GM12878 (cell line): ENCODE measurements around the gene INTS7. TPM values are rescaled to one million over a fixed set of nuclear protein-coding genes. Genes with fewer than 3 reads are reported as not detected.

Experiments used
- CHD4 ChIP-seq: fragments of 200-600 bp; sonication (generic); IDR thresholded peaks from 2 replicates; pipeline ENCODE4 v1.6.1; 2016; ENCODE audit warnings: mild to moderate bottlenecking
- NFXL1 ChIP-seq: fragments of 450-650 bp; IDR thresholded peaks from 2 replicates; pipeline ENCODE4 v1.6.1; 2017; ENCODE audit warnings: antibody characterized with exemption, mild to moderate bottlenecking, borderline replicate concordance
- PAX5 ChIP-seq: IDR thresholded peaks from 2 replicates; pipeline ENCODE4 v1.6.1; 2011; ENCODE audit warnings: low read depth, low read length, borderline replicate concordance
- POLR2AphosphoS5 ChIP-seq: IDR thresholded peaks from 2 replicates; pipeline ENCODE4 v1.6.1; 2011; ENCODE audit warnings: mild to moderate bottlenecking, low read length, inconsistent platforms
- RELA ChIP-seq: fragments of 450-650 bp; IDR thresholded peaks from 2 replicates; pipeline ENCODE4 v1.8.0; 2014; ENCODE audit warnings: borderline replicate concordance; ENCODE audit not compliant: partially characterized antibody
- SREBF2 ChIP-seq: IDR thresholded peaks from 2 replicates; pipeline ENCODE4 v1.6.1; 2012; ENCODE audit warnings: mild to moderate bottlenecking, low read length
- ZZZ3 ChIP-seq: IDR thresholded peaks from 2 replicates; pipeline ENCODE4 v1.6.1; 2011; ENCODE audit warnings: low read depth; ENCODE audit not compliant: control insufficient read depth, insufficient read length
- polyA plus RNA-seq, 11 experiments: library from polyadenylated mRNA; depleted of rRNA in 4 of 11; unstranded in 6 of 11; stranded (reverse) in 5 of 11; fragments of >200 nt; fragmentation: Nextera tagmentation in 4 of 11; fragmentation: Illumina TruSeq in 1 of 11; extraction: Ambion mirVana in 4 of 11; extraction: Trizol in 1 of 11; gene quantifications; 1 replicate in 1 of 11; 2 replicates in 10 of 11; pipeline versions ENCODE4 v1.2.1 to v1.2.3, GENCODE V29; 2011 to 2016; ENCODE audit warnings: inconsistent platforms in 2 of 11, missing spikeins in 2 of 11, low read depth in 1 of 11
- total RNA-seq, 4 experiments: library from RNA; depleted of rRNA in 3 of 4; stranded (reverse); fragments of >200 nt in 3 of 4; fragmentation: Illumina TruSeq in 1 of 4; extraction: Trizol in 1 of 4; gene quantifications; 2 replicates each; pipeline versions ENCODE4 v1.2.1 to v1.2.3, GENCODE V29; 2013 to 2021
- TF ChIP-seq, protein P1 (sequence below): fragments of 450-650 bp; formaldehyde crosslinking; IDR thresholded peaks from 2 replicates; pipeline ENCODE4 v1.5.0; 2022; ENCODE audit warnings: mild to moderate bottlenecking, missing genetic modification characterization
- TF ChIP-seq, protein P2 (sequence below): IDR thresholded peaks from 2 replicates; pipeline ENCODE4 v1.6.1; 2012; ENCODE audit warnings: improper control_type of control experiment, low read depth, low read length; ENCODE audit not compliant: insufficient replicate concordance
- TF ChIP-seq, protein P3 (sequence below): fragments of 450-650 bp; IDR thresholded peaks from 2 replicates; pipeline ENCODE4 v1.6.1; 2017; ENCODE audit warnings: mild to moderate bottlenecking, low read depth, inconsistent platforms; ENCODE audit not compliant: poor library complexity, severe bottlenecking
- TF ChIP-seq, protein P4 (sequence below): fragments of 150-350 bp; IDR thresholded peaks from 2 replicates; pipeline ENCODE4 v1.6.1; 2014; ENCODE audit warnings: mild to moderate bottlenecking, low read depth, low read length
- TF ChIP-seq, protein P5 (sequence below): fragments of 450-650 bp; formaldehyde crosslinking; IDR thresholded peaks from 2 replicates; pipeline ENCODE4 v1.4.0; 2022; ENCODE audit warnings: mild to moderate bottlenecking, moderate library complexity

INTS7 gene
- total and polyA plus RNA-seq, 10 of the 15 experiments (the other 5 are each of a cell fraction or from before 2014, with no cell fraction given): 17.1 to 49.1 (median 26.8) TPM

DNA sequence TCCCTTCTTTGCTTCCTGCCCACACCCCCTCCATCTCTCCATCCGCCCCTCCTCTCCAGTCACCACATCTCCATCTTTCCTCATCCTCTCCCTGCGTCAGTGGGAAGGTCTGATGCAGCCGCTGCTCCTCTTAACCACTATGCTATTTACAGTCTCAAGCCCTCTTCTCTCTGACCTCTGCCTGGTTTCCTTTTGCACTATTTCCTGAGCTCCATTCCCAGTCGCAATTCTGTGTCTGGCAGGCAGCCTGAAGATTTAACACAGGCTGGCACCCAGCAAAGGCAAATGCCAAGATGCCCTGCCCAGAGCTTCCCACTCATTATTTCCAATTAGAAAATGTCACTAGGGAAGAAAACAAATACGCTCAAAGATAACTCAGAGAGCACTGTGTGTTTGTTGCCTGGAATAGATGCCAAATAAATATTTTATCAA, 115.2 kb downstream of the INTS7 start (continued):
- TF ChIP-seq, protein P1, sequence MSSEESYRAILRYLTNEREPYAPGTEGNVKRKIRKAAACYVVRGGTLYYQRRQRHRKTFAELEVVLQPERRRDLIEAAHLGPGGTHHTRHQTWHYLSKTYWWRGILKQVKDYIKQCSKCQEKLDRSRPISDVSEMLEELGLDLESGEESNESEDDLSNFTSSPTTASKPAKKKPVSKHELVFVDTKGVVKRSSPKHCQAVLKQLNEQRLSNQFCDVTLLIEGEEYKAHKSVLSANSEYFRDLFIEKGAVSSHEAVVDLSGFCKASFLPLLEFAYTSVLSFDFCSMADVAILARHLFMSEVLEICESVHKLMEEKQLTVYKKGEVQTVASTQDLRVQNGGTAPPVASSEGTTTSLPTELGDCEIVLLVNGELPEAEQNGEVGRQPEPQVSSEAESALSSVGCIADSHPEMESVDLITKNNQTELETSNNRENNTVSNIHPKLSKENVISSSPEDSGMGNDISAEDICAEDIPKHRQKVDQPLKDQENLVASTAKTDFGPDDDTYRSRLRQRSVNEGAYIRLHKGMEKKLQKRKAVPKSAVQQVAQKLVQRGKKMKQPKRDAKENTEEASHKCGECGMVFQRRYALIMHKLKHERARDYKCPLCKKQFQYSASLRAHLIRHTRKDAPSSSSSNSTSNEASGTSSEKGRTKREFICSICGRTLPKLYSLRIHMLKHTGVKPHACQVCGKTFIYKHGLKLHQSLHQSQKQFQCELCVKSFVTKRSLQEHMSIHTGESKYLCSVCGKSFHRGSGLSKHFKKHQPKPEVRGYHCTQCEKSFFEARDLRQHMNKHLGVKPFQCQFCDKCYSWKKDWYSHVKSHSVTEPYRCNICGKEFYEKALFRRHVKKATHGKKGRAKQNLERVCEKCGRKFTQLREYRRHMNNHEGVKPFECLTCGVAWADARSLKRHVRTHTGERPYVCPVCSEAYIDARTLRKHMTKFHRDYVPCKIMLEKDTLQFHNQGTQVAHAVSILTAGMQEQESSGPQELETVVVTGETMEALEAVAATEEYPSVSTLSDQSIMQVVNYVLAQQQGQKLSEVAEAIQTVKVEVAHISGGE (CRISPR knock-in tag): no peak
- no peak for TF ChIP-seq SREBF2
- TF ChIP-seq, protein P2, sequence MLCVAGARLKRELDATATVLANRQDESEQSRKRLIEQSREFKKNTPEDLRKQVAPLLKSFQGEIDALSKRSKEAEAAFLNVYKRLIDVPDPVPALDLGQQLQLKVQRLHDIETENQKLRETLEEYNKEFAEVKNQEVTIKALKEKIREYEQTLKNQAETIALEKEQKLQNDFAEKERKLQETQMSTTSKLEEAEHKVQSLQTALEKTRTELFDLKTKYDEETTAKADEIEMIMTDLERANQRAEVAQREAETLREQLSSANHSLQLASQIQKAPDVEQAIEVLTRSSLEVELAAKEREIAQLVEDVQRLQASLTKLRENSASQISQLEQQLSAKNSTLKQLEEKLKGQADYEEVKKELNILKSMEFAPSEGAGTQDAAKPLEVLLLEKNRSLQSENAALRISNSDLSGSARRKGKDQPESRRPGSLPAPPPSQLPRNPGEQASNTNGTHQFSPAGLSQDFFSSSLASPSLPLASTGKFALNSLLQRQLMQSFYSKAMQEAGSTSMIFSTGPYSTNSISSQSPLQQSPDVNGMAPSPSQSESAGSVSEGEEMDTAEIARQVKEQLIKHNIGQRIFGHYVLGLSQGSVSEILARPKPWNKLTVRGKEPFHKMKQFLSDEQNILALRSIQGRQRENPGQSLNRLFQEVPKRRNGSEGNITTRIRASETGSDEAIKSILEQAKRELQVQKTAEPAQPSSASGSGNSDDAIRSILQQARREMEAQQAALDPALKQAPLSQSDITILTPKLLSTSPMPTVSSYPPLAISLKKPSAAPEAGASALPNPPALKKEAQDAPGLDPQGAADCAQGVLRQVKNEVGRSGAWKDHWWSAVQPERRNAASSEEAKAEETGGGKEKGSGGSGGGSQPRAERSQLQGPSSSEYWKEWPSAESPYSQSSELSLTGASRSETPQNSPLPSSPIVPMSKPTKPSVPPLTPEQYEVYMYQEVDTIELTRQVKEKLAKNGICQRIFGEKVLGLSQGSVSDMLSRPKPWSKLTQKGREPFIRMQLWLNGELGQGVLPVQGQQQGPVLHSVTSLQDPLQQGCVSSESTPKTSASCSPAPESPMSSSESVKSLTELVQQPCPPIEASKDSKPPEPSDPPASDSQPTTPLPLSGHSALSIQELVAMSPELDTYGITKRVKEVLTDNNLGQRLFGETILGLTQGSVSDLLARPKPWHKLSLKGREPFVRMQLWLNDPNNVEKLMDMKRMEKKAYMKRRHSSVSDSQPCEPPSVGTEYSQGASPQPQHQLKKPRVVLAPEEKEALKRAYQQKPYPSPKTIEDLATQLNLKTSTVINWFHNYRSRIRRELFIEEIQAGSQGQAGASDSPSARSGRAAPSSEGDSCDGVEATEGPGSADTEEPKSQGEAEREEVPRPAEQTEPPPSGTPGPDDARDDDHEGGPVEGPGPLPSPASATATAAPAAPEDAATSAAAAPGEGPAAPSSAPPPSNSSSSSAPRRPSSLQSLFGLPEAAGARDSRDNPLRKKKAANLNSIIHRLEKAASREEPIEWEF: no peak
- TF ChIP-seq, protein P3, sequence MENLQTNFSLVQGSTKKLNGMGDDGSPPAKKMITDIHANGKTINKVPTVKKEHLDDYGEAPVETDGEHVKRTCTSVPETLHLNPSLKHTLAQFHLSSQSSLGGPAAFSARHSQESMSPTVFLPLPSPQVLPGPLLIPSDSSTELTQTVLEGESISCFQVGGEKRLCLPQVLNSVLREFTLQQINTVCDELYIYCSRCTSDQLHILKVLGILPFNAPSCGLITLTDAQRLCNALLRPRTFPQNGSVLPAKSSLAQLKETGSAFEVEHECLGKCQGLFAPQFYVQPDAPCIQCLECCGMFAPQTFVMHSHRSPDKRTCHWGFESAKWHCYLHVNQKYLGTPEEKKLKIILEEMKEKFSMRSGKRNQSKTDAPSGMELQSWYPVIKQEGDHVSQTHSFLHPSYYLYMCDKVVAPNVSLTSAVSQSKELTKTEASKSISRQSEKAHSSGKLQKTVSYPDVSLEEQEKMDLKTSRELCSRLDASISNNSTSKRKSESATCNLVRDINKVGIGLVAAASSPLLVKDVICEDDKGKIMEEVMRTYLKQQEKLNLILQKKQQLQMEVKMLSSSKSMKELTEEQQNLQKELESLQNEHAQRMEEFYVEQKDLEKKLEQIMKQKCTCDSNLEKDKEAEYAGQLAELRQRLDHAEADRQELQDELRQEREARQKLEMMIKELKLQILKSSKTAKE: no peak
- TF ChIP-seq, protein P4, sequence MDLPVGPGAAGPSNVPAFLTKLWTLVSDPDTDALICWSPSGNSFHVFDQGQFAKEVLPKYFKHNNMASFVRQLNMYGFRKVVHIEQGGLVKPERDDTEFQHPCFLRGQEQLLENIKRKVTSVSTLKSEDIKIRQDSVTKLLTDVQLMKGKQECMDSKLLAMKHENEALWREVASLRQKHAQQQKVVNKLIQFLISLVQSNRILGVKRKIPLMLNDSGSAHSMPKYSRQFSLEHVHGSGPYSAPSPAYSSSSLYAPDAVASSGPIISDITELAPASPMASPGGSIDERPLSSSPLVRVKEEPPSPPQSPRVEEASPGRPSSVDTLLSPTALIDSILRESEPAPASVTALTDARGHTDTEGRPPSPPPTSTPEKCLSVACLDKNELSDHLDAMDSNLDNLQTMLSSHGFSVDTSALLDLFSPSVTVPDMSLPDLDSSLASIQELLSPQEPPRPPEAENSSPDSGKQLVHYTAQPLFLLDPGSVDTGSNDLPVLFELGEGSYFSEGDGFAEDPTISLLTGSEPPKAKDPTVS: no peak
- no peak for TF ChIP-seq PAX5
- TF ChIP-seq, protein P5, sequence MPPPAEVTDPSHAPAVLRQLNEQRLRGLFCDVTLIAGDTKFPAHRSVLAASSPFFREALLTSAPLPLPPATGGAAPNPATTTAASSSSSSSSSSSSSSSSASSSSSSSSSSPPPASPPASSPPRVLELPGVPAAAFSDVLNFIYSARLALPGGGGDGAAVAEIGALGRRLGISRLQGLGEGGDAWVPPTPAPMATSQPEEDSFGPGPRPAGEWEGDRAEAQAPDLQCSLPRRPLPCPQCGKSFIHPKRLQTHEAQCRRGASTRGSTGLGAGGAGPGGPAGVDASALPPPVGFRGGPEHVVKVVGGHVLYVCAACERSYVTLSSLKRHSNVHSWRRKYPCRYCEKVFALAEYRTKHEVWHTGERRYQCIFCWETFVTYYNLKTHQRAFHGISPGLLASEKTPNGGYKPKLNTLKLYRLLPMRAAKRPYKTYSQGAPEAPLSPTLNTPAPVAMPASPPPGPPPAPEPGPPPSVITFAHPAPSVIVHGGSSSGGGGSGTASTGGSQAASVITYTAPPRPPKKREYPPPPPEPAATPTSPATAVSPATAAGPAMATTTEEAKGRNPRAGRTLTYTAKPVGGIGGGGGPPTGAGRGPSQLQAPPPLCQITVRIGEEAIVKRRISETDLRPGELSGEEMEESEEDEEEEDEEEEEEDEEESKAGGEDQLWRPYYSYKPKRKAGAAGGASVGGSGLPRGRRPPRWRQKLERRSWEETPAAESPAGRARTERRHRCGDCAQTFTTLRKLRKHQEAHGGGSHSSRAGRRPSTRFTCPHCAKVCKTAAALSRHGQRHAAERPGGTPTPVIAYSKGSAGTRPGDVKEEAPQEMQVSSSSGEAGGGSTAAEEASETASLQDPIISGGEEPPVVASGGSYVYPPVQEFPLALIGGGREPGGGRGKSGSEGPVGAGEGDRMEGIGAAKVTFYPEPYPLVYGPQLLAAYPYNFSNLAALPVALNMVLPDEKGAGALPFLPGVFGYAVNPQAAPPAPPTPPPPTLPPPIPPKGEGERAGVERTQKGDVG (CRISPR knock-in tag): no peak
- no peak for TF ChIP-seq CHD4
- TF ChIP-seq NFXL1: no peak
- TF ChIP-seq RELA: no peak
- no peak for TF ChIP-seq ZZZ3
- TF ChIP-seq POLR2AphosphoS5: no peak
